Effector memory CD8-positive, alpha-beta T cell (primary cell): Measurements from ENCODE around the gene ELP4.

ENCODE experiments used
- ATAC-seq: fragments of 150-1000 bp; cut with Tn5 transposase; replicated peaks from 2 replicates; pipeline ENCODE4 v1.10.0; 2021; ENCODE audit warnings: mild to moderate bottlenecking, moderate library complexity
- DNase-seq, 3 experiments: peaks; one replicate each; pipeline ENCODE4 v3.0.0; 2021
- H3K27ac Mint-ChIP-seq, 2 donors: one replicate each; pipeline ENCODE4 v1.8.0; 2022; ENCODE audit warnings: mild to moderate bottlenecking in 2 of 2, mixed read lengths in 2 of 2, moderate library complexity in 2 of 2
- H3K27me3 Mint-ChIP-seq, 2 donors: one replicate each; pipeline ENCODE4 v1.8.0; 2022; ENCODE audit warnings: mixed read lengths in 2 of 2
- H3K36me3 Mint-ChIP-seq: one replicate; pipeline ENCODE4 v1.8.0; 2022; ENCODE audit warnings: mild to moderate bottlenecking, moderate library complexity, mixed read lengths; ENCODE audit not compliant: insufficient read depth
- H3K4me1 Mint-ChIP-seq, 2 donors: one replicate each; pipeline ENCODE4 v1.8.0; 2022; ENCODE audit warnings: low read depth in 2 of 2, mixed read lengths in 2 of 2
- H3K4me3 Mint-ChIP-seq, 2 donors: one replicate each; pipeline ENCODE4 v1.8.0; 2022; ENCODE audit warnings: mild to moderate bottlenecking in 2 of 2, mixed read lengths in 2 of 2, moderate library complexity in 2 of 2
- H3K9me3 Mint-ChIP-seq, 2 donors: one replicate each; pipeline ENCODE4 v1.8.0; 2022; ENCODE audit warnings: mixed read lengths in 2 of 2

The ELP4 gene

GRCh38 chr11:31814176-31814868 lies 304.8 kb downstream of the ELP4 start:
- ATAC-seq (no peak), DNase-seq (no peak)
- Mint-ChIP-seq H3K4me1 (peaks cover 36 to 37% of the 10 kb centered on the region in 2 donors), H3K4me3 (peak overlapping the region; percentile 63 to 77), H3K36me3 (peaks cover 25% of the 10 kb centered on the region), H3K27ac (no peak overlapping the region), H3K27me3 (peaks cover 65 to 94% of the 10 kb centered on the region in 2 donors), H3K9me3 (no peaks in the 10 kb centered on the region)

GRCh38 chr11:31815711-31816467 lies 306.3 kb downstream of the ELP4 start:
- H3K9me3 Mint-ChIP-seq = no peaks in the 10 kb centered on the region
- H3K27ac Mint-ChIP-seq = no peak overlapping the region
- ATAC-seq (no peak), DNase-seq (no peak)
- peak overlapping the region; percentile 63 to 77 for H3K4me3 Mint-ChIP-seq
- H3K36me3 Mint-ChIP-seq = peaks cover 27% of the 10 kb centered on the region
- H3K27me3 Mint-ChIP-seq = peaks cover 61 to 96% of the 10 kb centered on the region in 2 donors
- H3K4me1 Mint-ChIP-seq = peaks cover 28 to 30% of the 10 kb centered on the region in 2 donors

- ATAC-seq (no peak), DNase-seq (no peak)
- H3K4me1 Mint-ChIP-seq = peaks cover 24 to 25% of the 10 kb centered on the region in 2 donors
- no peak overlapping the region for H3K27ac Mint-ChIP-seq
- peak overlapping the region; percentile 63 to 77 for H3K4me3 Mint-ChIP-seq
- H3K36me3 Mint-ChIP-seq = peaks cover 23% of the 10 kb centered on the region
- no peaks in the 10 kb centered on the region for H3K9me3 Mint-ChIP-seq
- H3K27me3 Mint-ChIP-seq = peaks cover 61 to 96% of the 10 kb centered on the region in 2 donors
Measured at GRCh38 chr11:31816468-31817053, 307.0 kb downstream of the ELP4 start.

GRCh38 chr11:31817054-31817620 lies 307.6 kb downstream of the ELP4 start:
- Mint-ChIP-seq H3K9me3 (no peaks in the 10 kb centered on the region), H3K4me3 (peak overlapping the region; percentile 56 to 74), H3K27ac (no peak overlapping the region), H3K4me1 (peaks cover 19 to 22% of the 10 kb centered on the region in 2 donors), H3K27me3 (peaks cover 61 to 96% of the 10 kb centered on the region in 2 donors), H3K36me3 (peaks cover 19% of the 10 kb centered on the region)
- ATAC-seq = no peak
- DNase-seq = no peak

GRCh38 chr11:31817621-31818424 lies 308.3 kb downstream of the ELP4 start:
- peak; percentile 16 for ATAC-seq
- Mint-ChIP-seq H3K4me1 (peaks cover 14 to 17% of the 10 kb centered on the region in 2 donors), H3K9me3 (no peaks in the 10 kb centered on the region), H3K27me3 (peaks cover 61 to 96% of the 10 kb centered on the region in 2 donors), H3K4me3 (peak overlapping the region; percentile 56 to 74), H3K36me3 (peaks cover 19% of the 10 kb centered on the region), H3K27ac (no peak overlapping the region)
- DNase-seq = no peak

- Mint-ChIP-seq H3K27ac (no peak overlapping the region), H3K4me1 (peaks cover 14 to 17% of the 10 kb centered on the region in 2 donors), H3K36me3 (peaks cover 21% of the 10 kb centered on the region), H3K4me3 (peak overlapping the region; percentile 15 to 42), H3K27me3 (peaks cover 67 to 99% of the 10 kb centered on the region in 2 donors), H3K9me3 (no peaks in the 10 kb centered on the region)
- DNase-seq = no peak
- ATAC-seq = no peak
Measured at GRCh38 chr11:31818425-31818755, 308.8 kb downstream of the ELP4 start.

GRCh38 chr11:31818874-31819331 lies 309.3 kb downstream of the ELP4 start:
- ATAC-seq = no peak
- peaks cover 22% of the 10 kb centered on the region for H3K36me3 Mint-ChIP-seq
- no peak overlapping the region for H3K27ac Mint-ChIP-seq
- no peaks in the 10 kb centered on the region for H3K9me3 Mint-ChIP-seq
- DNase-seq = no peak
- peaks cover 72 to 99% of the 10 kb centered on the region in 2 donors for H3K27me3 Mint-ChIP-seq
- peaks cover 14 to 17% of the 10 kb centered on the region in 2 donors for H3K4me1 Mint-ChIP-seq
- H3K4me3 Mint-ChIP-seq = peak overlapping the region in 1 of 2 donors; percentile 42

GRCh38 chr11:31819621-31820437 lies 310.3 kb downstream of the ELP4 start:
- Mint-ChIP-seq H3K9me3 (no peaks in the 10 kb centered on the region), H3K27me3 (peaks cover 75 to 99% of the 10 kb centered on the region in 2 donors), H3K4me3 (no peak overlapping the region), H3K4me1 (peaks cover 11% of the 10 kb centered on the region in 2 donors), H3K36me3 (peaks cover 30% of the 10 kb centered on the region), H3K27ac (no peak overlapping the region)
- no peak for DNase-seq
- no peak for ATAC-seq

GRCh38 chr11:31820438-31820818 lies 310.9 kb downstream of the ELP4 start:
- peaks cover 9% of the 10 kb centered on the region in 2 donors for H3K4me1 Mint-ChIP-seq
- H3K9me3 Mint-ChIP-seq = no peaks in the 10 kb centered on the region
- no peak overlapping the region for H3K4me3 Mint-ChIP-seq
- DNase-seq = no peak
- peaks cover 75 to 99% of the 10 kb centered on the region in 2 donors for H3K27me3 Mint-ChIP-seq
- H3K27ac Mint-ChIP-seq = no peak overlapping the region
- ATAC-seq = no peak
- H3K36me3 Mint-ChIP-seq = peaks cover 28% of the 10 kb centered on the region

- Mint-ChIP-seq H3K9me3 (no peaks in the 10 kb centered on the region), H3K36me3 (peaks cover 24% of the 10 kb centered on the region), H3K4me1 (peaks cover 8 to 10% of the 10 kb centered on the region in 2 donors), H3K27me3 (peaks cover 76 to 99% of the 10 kb centered on the region in 2 donors), H3K4me3 (no peak overlapping the region), H3K27ac (no peak overlapping the region)
- DNase-seq (no peak), ATAC-seq (no peak)
Measured at GRCh38 chr11:31821235-31821764, 311.7 kb downstream of the ELP4 start.

- Mint-ChIP-seq H3K27ac (no peak overlapping the region), H3K36me3 (peaks cover 24% of the 10 kb centered on the region), H3K9me3 (no peaks in the 10 kb centered on the region), H3K27me3 (peaks cover 78 to 99% of the 10 kb centered on the region in 2 donors), H3K4me1 (peaks cover 11 to 14% of the 10 kb centered on the region in 2 donors), H3K4me3 (no peak overlapping the region)
- DNase-seq = no peak
- ATAC-seq = no peak
Measured at GRCh38 chr11:31821766-31822165, 312.2 kb downstream of the ELP4 start.
